GM23248 (cell line): ENCODE data around the gene ZBTB20. TPM values are rescaled to one million over a fixed set of nuclear protein-coding genes. Genes with fewer than 3 reads are reported as not detected.

Experiments
- DNase-seq: peaks from one replicate; pipeline ENCODE4 v3.0.0-alpha.2; 2015
- H2AFZ ChIP-seq: fragments of 200-600 bp; sonication (generic); 2 replicates; pipeline ENCODE4 v1.6.1; 2016; ENCODE audit warnings: antibody characterized with exemption
- H3F3A ChIP-seq: fragments of 200-600 bp; sonication (generic); 2 replicates; pipeline ENCODE4 v1.6.1; 2016; ENCODE audit warnings: mild to moderate bottlenecking, antibody characterized with exemption, mixed run types; ENCODE audit not compliant: insufficient read depth
- H3K27ac ChIP-seq: fragments of 200-600 bp; sonication (generic); 2 replicates; pipeline ENCODE4 v1.5.1; 2016; ENCODE audit warnings: mild to moderate bottlenecking
- H3K27me3 ChIP-seq: fragments of 200-600 bp; sonication (generic); replicated peaks from 2 replicates; pipeline ENCODE4 v1.6.1; 2016; ENCODE audit warnings: mild to moderate bottlenecking; ENCODE audit not compliant: insufficient read depth
- H3K36me3 ChIP-seq: fragments of 200-600 bp; sonication (generic); 2 replicates; pipeline ENCODE4 v1.6.1; 2016; ENCODE audit warnings: low read depth, mild to moderate bottlenecking
- H3K4me1 ChIP-seq: fragments of 200-600 bp; sonication (generic); 2 replicates; pipeline ENCODE4 v1.6.1; 2016; ENCODE audit warnings: mild to moderate bottlenecking; ENCODE audit not compliant: insufficient read depth
- H3K4me2 ChIP-seq: fragments of 200-600 bp; sonication (generic); one replicate; pipeline ENCODE4 v1.6.1; 2016; ENCODE audit warnings: mild to moderate bottlenecking; ENCODE audit not compliant: unreplicated experiment
- H3K4me3 ChIP-seq: fragments of 200-600 bp; sonication (generic); 2 replicates; pipeline ENCODE4 v1.5.1; 2016; ENCODE audit warnings: mild to moderate bottlenecking
- H3K79me2 ChIP-seq: fragments of 200-600 bp; sonication (generic); 2 replicates; pipeline ENCODE4 v1.6.1; 2016; ENCODE audit warnings: mild to moderate bottlenecking; ENCODE audit not compliant: insufficient read depth
- H3K9ac ChIP-seq: fragments of 200-600 bp; sonication (generic); 2 replicates; pipeline ENCODE4 v1.6.1; 2016; ENCODE audit warnings: mild to moderate bottlenecking
- H3K9me2 ChIP-seq: fragments of 200-600 bp; sonication (generic); 2 replicates; pipeline ENCODE4 v1.6.1; 2016; ENCODE audit warnings: mixed run types, mild to moderate bottlenecking, moderate library complexity; ENCODE audit not compliant: insufficient read depth
- H3K9me3 ChIP-seq: fragments of 200-600 bp; sonication (generic); one replicate; pipeline ENCODE4 v1.6.1; 2017; ENCODE audit warnings: low read depth
- H4K20me1 ChIP-seq: fragments of 200-600 bp; sonication (generic); 2 replicates; pipeline ENCODE4 v1.6.0; 2016; ENCODE audit not compliant: insufficient read depth
- EZH2 ChIP-seq: fragments of 200-600 bp; sonication (generic); IDR thresholded peaks from 2 replicates; pipeline ENCODE4 v1.6.1; 2018; ENCODE audit warnings: antibody characterized with exemption, mild to moderate bottlenecking; ENCODE audit not compliant: insufficient read depth, poor library complexity, severe bottlenecking
- EZH2phosphoT487 ChIP-seq: fragments of 200-600 bp; sonication (generic); IDR thresholded peaks from 2 replicates; pipeline ENCODE4 v1.6.1; 2018; ENCODE audit warnings: antibody characterized with exemption, moderate library complexity, mild to moderate bottlenecking, low read depth; ENCODE audit not compliant: insufficient read depth
- WGBS, 2 experiments: methylation state at CpG; one replicate each; pipeline ENCODE4 v1.1.6; 2015 to 2017; ENCODE audit warnings: low lambda C conversion rate in 2 of 2, low coverage in 1 of 2; ENCODE audit errors: missing lambda C conversion rate in 2 of 2; 5-methylcytosine and 5-hydroxymethylcytosine counted together
- in situ Hi-C: fragments of 300-500 bp; cut with MboI; formaldehyde crosslinking; loops from 2 replicates; pipeline ENCODE4 v1.15.0; 2020
- polyA plus RNA-seq: library from polyadenylated mRNA; unstranded; fragments of >200 nt; fragmentation: Nextera tagmentation; extraction: Ambion mirVana; gene quantifications from 2 replicates; pipeline ENCODE4 v1.2.1, GENCODE V29; 2016
- total RNA-seq: library from RNA; depleted of rRNA; stranded (reverse); fragments of >200 nt; shearing (Covaris generic); gene quantifications from 2 replicates; pipeline ENCODE4 v1.2.3, GENCODE V29; 2014

Gene ZBTB20
- total and polyA plus RNA-seq, 2 experiments from 2014 or later: 9.2 to 12.2 TPM

GRCh38 chr3:114556657-114557213 lies 590.4 kb downstream of the ZBTB20 start:
- H4K20me1 ChIP-seq: no peaks in the 10 kb centered on the region
- no peak overlapping the region for H3K4me2 ChIP-seq
- no peak for DNase-seq
- no peak overlapping the region for H2AFZ ChIP-seq
- H3K27ac ChIP-seq: no peak overlapping the region
- 96 to 100% methylated on average over 1 of the region's 1 CpG for WGBS, 2 experiments
- no peak overlapping the region for H3K4me3 ChIP-seq
- H3K79me2 ChIP-seq: no peaks in the 10 kb centered on the region
- no peaks in the 10 kb centered on the region for H3K9me2 ChIP-seq
- no peaks in the 10 kb centered on the region for H3K27me3 ChIP-seq
- in situ Hi-C loops: no loop called here
- H3K36me3 ChIP-seq: no peaks in the 10 kb centered on the region
- TF ChIP-seq EZH2 (no peak), EZH2phosphoT487 (no peak)
- peaks cover 53% of the 10 kb centered on the region for H3K4me1 ChIP-seq
- H3K9me3 ChIP-seq: no peaks in the 10 kb centered on the region
- H3K9ac ChIP-seq: no peak overlapping the region
- peaks cover 38% of the 10 kb centered on the region for H3F3A ChIP-seq

GRCh38 chr3:114554731-114555130 lies 592.4 kb downstream of the ZBTB20 start:
- Histone ChIP-seq H4K20me1 (no peaks in the 10 kb centered on the region), H3K79me2 (no peaks in the 10 kb centered on the region), H2AFZ (no peak overlapping the region), H3K27ac (peak overlapping the region; percentile 36; the same call in 1 of the 2 replicates), H3K27me3 (no peaks in the 10 kb centered on the region), H3K9me2 (no peaks in the 10 kb centered on the region), H3F3A (peaks cover 44% of the 10 kb centered on the region), H3K4me3 (no peak overlapping the region), H3K4me1 (peaks cover 63% of the 10 kb centered on the region), H3K36me3 (no peaks in the 10 kb centered on the region), H3K4me2 (peak overlapping the region; percentile 9), H3K9me3 (no peaks in the 10 kb centered on the region), H3K9ac (no peak overlapping the region)
- whole genome bisulfite sequencing, 2 experiments: 2 to 13% methylated on average over 1 of the region's 1 CpG
- no peak for TF ChIP-seq EZH2phosphoT487
- no peak for TF ChIP-seq EZH2
- peak; percentile 52 for DNase-seq
- in situ Hi-C loops: no loop called here

GRCh38 chr3:114553949-114554593 lies 593.0 kb downstream of the ZBTB20 start:
- H3K4me1 ChIP-seq: peaks cover 62% of the 10 kb centered on the region
- H3K9ac ChIP-seq: no peak overlapping the region
- H3K36me3 ChIP-seq: no peaks in the 10 kb centered on the region
- no peaks in the 10 kb centered on the region for H3K27me3 ChIP-seq
- no peaks in the 10 kb centered on the region for H3K9me3 ChIP-seq
- H2AFZ ChIP-seq: no peak overlapping the region
- in situ Hi-C loops: no loop called here
- DNase-seq: peak; percentile 26
- no peak overlapping the region for H3K4me2 ChIP-seq
- WGBS, 2 experiments: 68 to 78% methylated on average over 3 of the region's 3 CpGs
- H3K9me2 ChIP-seq: no peaks in the 10 kb centered on the region
- H3F3A ChIP-seq: peaks cover 41% of the 10 kb centered on the region
- TF ChIP-seq EZH2phosphoT487 (no peak), EZH2 (no peak)
- H3K4me3 ChIP-seq: no peak overlapping the region
- no peaks in the 10 kb centered on the region for H4K20me1 ChIP-seq
- H3K27ac ChIP-seq: peak overlapping the region; percentile 36; the same call in 1 of the 2 replicates
- no peaks in the 10 kb centered on the region for H3K79me2 ChIP-seq

- H3K36me3 ChIP-seq: no peaks in the 10 kb centered on the region
- H3F3A ChIP-seq: peaks cover 27% of the 10 kb centered on the region
- H3K9ac ChIP-seq: peak overlapping the region; percentile 39
- peaks cover 46% of the 10 kb centered on the region for H3K4me1 ChIP-seq
- H2AFZ ChIP-seq: no peak overlapping the region
- TF ChIP-seq EZH2 (no peak), EZH2phosphoT487 (no peak)
- 97 to 100% methylated on average over 1 of the region's 1 CpG for WGBS, 2 experiments
- no peaks in the 10 kb centered on the region for H4K20me1 ChIP-seq
- no peaks in the 10 kb centered on the region for H3K9me3 ChIP-seq
- no peaks in the 10 kb centered on the region for H3K79me2 ChIP-seq
- H3K4me3 ChIP-seq: no peak overlapping the region
- peak overlapping the region; percentile 82 for H3K27ac ChIP-seq
- H3K4me2 ChIP-seq: peak overlapping the region; percentile 16
- in situ Hi-C loops: no loop called here
- H3K27me3 ChIP-seq: no peaks in the 10 kb centered on the region
- H3K9me2 ChIP-seq: no peaks in the 10 kb centered on the region
- DNase-seq: no peak
These were observed 594.6 kb downstream of the ZBTB20 start for GRCh38 chr3:114552527-114552812.
